ENCODE measurements around the gene SIAE. TPM values are rescaled to one million over a fixed set of nuclear protein-coding genes. Genes with fewer than 3 reads are reported as not detected.

Gene SIAE
- total RNA-seq, 1 experiment from 2014 or later: 5.6 TPM

DNA sequence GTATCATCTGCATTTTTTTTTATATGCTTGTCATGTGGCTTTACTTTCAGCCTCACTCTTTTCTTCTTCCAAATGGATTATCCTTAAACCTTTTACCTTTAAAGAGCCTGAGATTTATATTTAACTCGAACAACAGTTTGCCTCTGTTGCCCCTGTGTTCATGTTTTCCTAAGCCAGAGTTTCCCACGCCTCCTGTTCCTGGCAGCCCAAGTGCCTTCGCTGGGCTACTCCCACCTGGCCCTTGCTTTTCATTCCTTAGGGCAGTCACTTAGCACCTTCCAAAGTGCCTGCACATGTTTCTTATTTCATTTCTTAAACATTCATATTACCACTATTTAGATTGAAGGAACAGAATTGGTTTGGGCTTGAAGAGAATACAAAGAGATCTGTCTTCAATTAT lies 37.6 kb downstream of the SIAE start:
- no peak overlapping the region for H4K91ac ChIP-seq (ENCODE audit: insufficient read length, low read depth, low read length)
- H2AFZ ChIP-seq (ENCODE audit: low read length): no peak overlapping the region
- no peak overlapping the region for H3K4me2 ChIP-seq (ENCODE audit: insufficient read depth, insufficient read length, low read length)
- peaks cover 3% of the 10 kb centered on the region; the same call in 1 of the 2 replicates for H3K4me1 ChIP-seq (ENCODE audit: insufficient read depth, low read length)
- no peak overlapping the region for H3T11ph ChIP-seq (ENCODE audit: low read length)
- no peaks in the 10 kb centered on the region for H3K27me3 ChIP-seq (ENCODE audit: insufficient read depth, low read length)
- peaks cover 0 to 3% of the 10 kb centered on the region in 2 experiments; a peak in 1 of 5 replicates for H3K9me3 Mint-ChIP-seq
- H3K56ac ChIP-seq (ENCODE audit: insufficient read length, low read depth, low read length): no peak overlapping the region
- H3K4me1 Mint-ChIP-seq: peaks cover 3 to 6% of the 10 kb centered on the region in 2 experiments
- H3K9ac ChIP-seq (ENCODE audit: extremely low read depth, insufficient read length, low read length): no peak overlapping the region
- no peak overlapping the region for H3K4ac ChIP-seq (ENCODE audit: low read depth, low read length)
- no peaks in the 10 kb centered on the region for H3K79me2 ChIP-seq (ENCODE audit: insufficient read depth, low read length)
- no peak for DNase-seq
- H2BK12ac ChIP-seq (ENCODE audit: insufficient read length, low read depth, low read length): no peak overlapping the region
- no peaks in the 10 kb centered on the region for H3K9me3 ChIP-seq (ENCODE audit: control insufficient read depth, low read depth, low read length)
- H3K27me3 Mint-ChIP-seq (ENCODE audit: low read depth): no peaks in the 10 kb centered on the region
- TF ChIP-seq, protein P1, sequence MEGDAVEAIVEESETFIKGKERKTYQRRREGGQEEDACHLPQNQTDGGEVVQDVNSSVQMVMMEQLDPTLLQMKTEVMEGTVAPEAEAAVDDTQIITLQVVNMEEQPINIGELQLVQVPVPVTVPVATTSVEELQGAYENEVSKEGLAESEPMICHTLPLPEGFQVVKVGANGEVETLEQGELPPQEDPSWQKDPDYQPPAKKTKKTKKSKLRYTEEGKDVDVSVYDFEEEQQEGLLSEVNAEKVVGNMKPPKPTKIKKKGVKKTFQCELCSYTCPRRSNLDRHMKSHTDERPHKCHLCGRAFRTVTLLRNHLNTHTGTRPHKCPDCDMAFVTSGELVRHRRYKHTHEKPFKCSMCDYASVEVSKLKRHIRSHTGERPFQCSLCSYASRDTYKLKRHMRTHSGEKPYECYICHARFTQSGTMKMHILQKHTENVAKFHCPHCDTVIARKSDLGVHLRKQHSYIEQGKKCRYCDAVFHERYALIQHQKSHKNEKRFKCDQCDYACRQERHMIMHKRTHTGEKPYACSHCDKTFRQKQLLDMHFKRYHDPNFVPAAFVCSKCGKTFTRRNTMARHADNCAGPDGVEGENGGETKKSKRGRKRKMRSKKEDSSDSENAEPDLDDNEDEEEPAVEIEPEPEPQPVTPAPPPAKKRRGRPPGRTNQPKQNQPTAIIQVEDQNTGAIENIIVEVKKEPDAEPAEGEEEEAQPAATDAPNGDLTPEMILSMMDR (conservative IDR thresholded peaks at IDR 0.05): no peak
- H3K23me2 ChIP-seq (ENCODE audit: insufficient read length, low read depth, low read length, poor library complexity, severe bottlenecking): no peaks in the 10 kb centered on the region
- peaks cover 14 to 76% (median 47%) of the 10 kb centered on the region in 3 experiments; a peak in 6 of 7 replicates for H3K36me3 Mint-ChIP-seq (ENCODE audit: insufficient read depth in 1 of 3, low read depth in 3 of 3)
- no peak overlapping the region for H2BK20ac ChIP-seq (ENCODE audit: low read depth, low read length, poor library complexity, severe bottlenecking)
- H4K5ac ChIP-seq (ENCODE audit: insufficient read length, low read depth, low read length): no peak overlapping the region
- H2BK15ac ChIP-seq (ENCODE audit: low read depth, low read length): no peak overlapping the region
- no peaks in the 10 kb centered on the region for H4K20me1 ChIP-seq (ENCODE audit: control insufficient read depth, insufficient read depth, insufficient read length)
- H3K23ac ChIP-seq (ENCODE audit: insufficient read length, low read depth, low read length): no peak overlapping the region
- WGBS (ENCODE audit: extremely low coverage, insufficient read length, low lambda C conversion rate): no CpG with 5 or more reads among the region's 3 CpGs
- H3K27ac Mint-ChIP-seq: no peak overlapping the region; a peak in 1 of 7 replicates
- no peak overlapping the region for H3K18ac ChIP-seq (ENCODE audit: insufficient read length, low read depth, low read length)
- H2BK5ac ChIP-seq (ENCODE audit: insufficient read length, low read length): no peak overlapping the region
- H4K8ac ChIP-seq (replicated peaks; ENCODE audit: insufficient read length, low read depth, low read length): no peak overlapping the region
- H2AK5ac ChIP-seq (ENCODE audit: insufficient read length, low read length): no peak overlapping the region
- H3K79me1 ChIP-seq (ENCODE audit: insufficient read depth, low read depth, low read length, poor library complexity, severe bottlenecking): no peaks in the 10 kb centered on the region
- H3K14ac ChIP-seq (ENCODE audit: insufficient read depth, low read length): no peak overlapping the region
- H3K27ac ChIP-seq (ENCODE audit: insufficient read length, low read depth, low read length): no peak overlapping the region
- H2BK120ac ChIP-seq (ENCODE audit: low read depth, low read length, poor library complexity, severe bottlenecking): no peak overlapping the region
- no peak overlapping the region for H3K4me3 Mint-ChIP-seq
